Right lung (tissue), 5 donors: ENCODE data around the gene BMPER. TPM values are rescaled to one million over a fixed set of nuclear protein-coding genes. Genes with fewer than 3 reads are reported as not detected.
A peak's percentile ranks its signal among the peaks of the same experiment; 100 is the strongest.

ENCODE experiments used
- DNase-seq, 2 donors: peaks; one replicate each; pipeline ENCODE4 v3.0.0-alpha.2; 2013
- polyA plus RNA-seq, 5 donors: library from polyadenylated mRNA; unstranded; fragments of 120-200 nt; gene quantifications; one replicate each; pipeline versions ENCODE4 v1.2.1 to v1.2.3, GENCODE V29; 2013; ENCODE audit warnings: inconsistent platforms in 1 of 5, low replicate concordance in 1 of 5; ENCODE audit not compliant: insufficient read length in 5 of 5, insufficient read depth in 1 of 5

Gene BMPER
- polyA plus RNA-seq, 5 donors = 34.9 to 51.2 (median 41.7) TPM

GRCh38 chr7:34060196-34060947 lies 155.0 kb downstream of the BMPER start:
- peak; percentile 82 to 85 for DNase-seq

- no peak for DNase-seq
Observed at GRCh38 chr7:34061149-34061548, 155.8 kb downstream of the BMPER start.

- no peak for DNase-seq
Observed at GRCh38 chr7:34062341-34062740, 157.0 kb downstream of the BMPER start.

GRCh38 chr7:34062826-34063225 lies 157.5 kb downstream of the BMPER start:
- DNase-seq = no peak

- DNase-seq = no peak
Observed at GRCh38 chr7:34064519-34065158, 159.3 kb downstream of the BMPER start.

- no peak for DNase-seq
Observed at GRCh38 chr7:34066411-34066810, 161.1 kb downstream of the BMPER start.

GRCh38 chr7:34067005-34067778 lies 161.9 kb downstream of the BMPER start:
- no peak for DNase-seq

GRCh38 chr7:34069676-34070075 lies 164.3 kb downstream of the BMPER start:
- DNase-seq = no peak

- no peak for DNase-seq
Observed at GRCh38 chr7:34070511-34071323, 165.4 kb downstream of the BMPER start.

GRCh38 chr7:34073676-34074075 lies 168.3 kb downstream of the BMPER start:
- DNase-seq = no peak

GRCh38 chr7:34074421-34074820 lies 169.1 kb downstream of the BMPER start:
- DNase-seq = no peak

GRCh38 chr7:34075523-34076370 lies 170.4 kb downstream of the BMPER start:
- no peak for DNase-seq

GRCh38 chr7:34077168-34077567 lies 171.8 kb downstream of the BMPER start:
- DNase-seq = no peak

GRCh38 chr7:34078864-34079263 lies 173.5 kb downstream of the BMPER start:
- DNase-seq = no peak

GRCh38 chr7:34080513-34080912 lies 175.2 kb downstream of the BMPER start:
- no peak for DNase-seq

- DNase-seq = no peak
Observed at GRCh38 chr7:34081935-34082334, 176.6 kb downstream of the BMPER start.

- DNase-seq = no peak
Observed at GRCh38 chr7:34083440-34083839, 178.1 kb downstream of the BMPER start.

GRCh38 chr7:34084651-34085050 lies 179.3 kb downstream of the BMPER start:
- DNase-seq = no peak

GRCh38 chr7:34086064-34086463 lies 180.7 kb downstream of the BMPER start:
- DNase-seq = no peak

GRCh38 chr7:34086981-34087380 lies 181.6 kb downstream of the BMPER start:
- no peak for DNase-seq
